GM12878 (cell line): ENCODE data around the gene ATP6V1F. TPM values are rescaled to one million over a fixed set of nuclear protein-coding genes. Genes with fewer than 3 reads are reported as not detected.
A peak's percentile ranks its signal among the peaks of the same experiment; 100 is the strongest.

Source experiments
- ATF3 ChIP-seq: IDR thresholded peaks from 2 replicates; pipeline ENCODE4 v1.6.1; 2011; ENCODE audit warnings: low read depth, mild to moderate bottlenecking, low read length, moderate library complexity, borderline replicate concordance; ENCODE audit errors: extremely low read depth
- ATF7 ChIP-seq: fragments of 450-650 bp; IDR thresholded peaks from 2 replicates; pipeline ENCODE4 v1.6.1; 2016; ENCODE audit warnings: low read depth, mild to moderate bottlenecking
- BMI1 ChIP-seq: fragments of 450-650 bp; IDR thresholded peaks from 2 replicates; pipeline ENCODE4 v1.6.1; 2016; ENCODE audit warnings: mild to moderate bottlenecking, moderate library complexity, borderline replicate concordance
- E2F8 ChIP-seq: fragments of 450-650 bp; IDR thresholded peaks from 2 replicates; pipeline ENCODE4 v1.6.1; 2018; ENCODE audit warnings: mild to moderate bottlenecking, low read depth, moderate library complexity; ENCODE audit not compliant: partially characterized antibody
- EED ChIP-seq: sonication (generic); IDR thresholded peaks from 2 replicates; pipeline ENCODE4 v1.6.1; 2016; ENCODE audit warnings: antibody characterized with exemption, low read depth
- EZH2 ChIP-seq: IDR thresholded peaks from 2 replicates; pipeline ENCODE4 v1.6.1; 2012; ENCODE audit warnings: low read depth, mild to moderate bottlenecking, control low read depth, inconsistent platforms, low read length, borderline replicate concordance; ENCODE audit not compliant: control insufficient read depth
- IKZF1 ChIP-seq: fragments of 450-650 bp; conservative IDR thresholded peaks from 2 replicates; pipeline ENCODE4 v1.6.1; 2017; ENCODE audit warnings: antibody characterized with exemption, mild to moderate bottlenecking
- IRF5 ChIP-seq: fragments of 450-650 bp; IDR thresholded peaks from 2 replicates; pipeline ENCODE4 v1.6.1; 2017; ENCODE audit warnings: borderline replicate concordance
- JUND ChIP-seq: IDR thresholded peaks from 2 replicates; pipeline ENCODE4 v1.6.1; 2012; ENCODE audit warnings: low read depth, mild to moderate bottlenecking, low read length, improper control_type of control experiment, moderate library complexity
- KLF5 ChIP-seq: fragments of 450-650 bp; IDR thresholded peaks from 2 replicates; pipeline ENCODE4 v1.6.1; 2014; ENCODE audit warnings: mild to moderate bottlenecking; ENCODE audit not compliant: partially characterized antibody
- MYB ChIP-seq: fragments of 150-350 bp; IDR thresholded peaks from 2 replicates; pipeline ENCODE4 v1.6.1; 2014; ENCODE audit warnings: mild to moderate bottlenecking, low read depth, low read length, borderline replicate concordance
- NFIC ChIP-seq: IDR thresholded peaks from 2 replicates; pipeline ENCODE4 v1.6.1; 2012; ENCODE audit warnings: low read depth, mild to moderate bottlenecking, inconsistent platforms, low read length, moderate library complexity
- PAX5 ChIP-seq: IDR thresholded peaks from 2 replicates; pipeline ENCODE4 v1.6.1; 2011; ENCODE audit warnings: low read depth, low read length, borderline replicate concordance
- PKNOX1 ChIP-seq: fragments of 450-650 bp; IDR thresholded peaks from 2 replicates; pipeline ENCODE4 v1.6.1; 2016; ENCODE audit warnings: mild to moderate bottlenecking
- PML ChIP-seq: IDR thresholded peaks from 2 replicates; pipeline ENCODE4 v1.6.1; 2012; ENCODE audit warnings: low read length, inconsistent platforms
- RAD51 ChIP-seq: fragments of 450-650 bp; IDR thresholded peaks from 2 replicates; pipeline ENCODE4 v1.6.1; 2016; ENCODE audit warnings: moderate library complexity, mild to moderate bottlenecking, inconsistent platforms
- RCOR1 ChIP-seq: conservative IDR thresholded peaks from 2 replicates; pipeline ENCODE4 v1.6.1; 2012; ENCODE audit warnings: low read depth, low read length, improper control_type of control experiment
- SKIL ChIP-seq: fragments of 450-650 bp; IDR thresholded peaks from 2 replicates; pipeline ENCODE4 v1.6.1; 2017; ENCODE audit warnings: mild to moderate bottlenecking, low read depth, inconsistent platforms; ENCODE audit not compliant: poor library complexity, severe bottlenecking
- SMARCA5 ChIP-seq: fragments of 450-650 bp; IDR thresholded peaks from 2 replicates; pipeline ENCODE4 v1.6.1; 2017; ENCODE audit warnings: mild to moderate bottlenecking
- SP1 ChIP-seq: IDR thresholded peaks from one replicate; pipeline ENCODE4 v1.6.1; 2011; ENCODE audit warnings: low read depth, low read length
- WRNIP1 ChIP-seq: IDR thresholded peaks from 2 replicates; pipeline ENCODE4 v1.6.1; 2011; ENCODE audit warnings: low read depth, low read length, improper control_type of control experiment, borderline replicate concordance
- YY1 ChIP-seq: IDR thresholded peaks from 2 replicates; pipeline ENCODE4 v1.6.1; 2011; ENCODE audit warnings: low read depth, mild to moderate bottlenecking, low read length
- ZNF384 ChIP-seq: IDR thresholded peaks from 2 replicates; pipeline ENCODE4 v1.6.1; 2012; ENCODE audit warnings: low read depth, mild to moderate bottlenecking, low read length, improper control_type of control experiment, borderline replicate concordance
- polyA plus RNA-seq, 11 experiments: library from polyadenylated mRNA; depleted of rRNA in 4 of 11; unstranded in 6 of 11; stranded (reverse) in 5 of 11; fragments of >200 nt; fragmentation: Nextera tagmentation in 4 of 11; fragmentation: Illumina TruSeq in 1 of 11; extraction: Ambion mirVana in 4 of 11; extraction: Trizol in 1 of 11; gene quantifications; 1 replicate in 1 of 11; 2 replicates in 10 of 11; pipeline versions ENCODE4 v1.2.1 to v1.2.3, GENCODE V29; 2011 to 2016; ENCODE audit warnings: inconsistent platforms in 2 of 11, missing spikeins in 2 of 11, low read depth in 1 of 11
- total RNA-seq, 4 experiments: library from RNA; depleted of rRNA in 3 of 4; stranded (reverse); fragments of >200 nt in 3 of 4; fragmentation: Illumina TruSeq in 1 of 4; extraction: Trizol in 1 of 4; gene quantifications; 2 replicates each; pipeline versions ENCODE4 v1.2.1 to v1.2.3, GENCODE V29; 2013 to 2021

Gene ATP6V1F
- total and polyA plus RNA-seq, 10 of the 15 experiments (the other 5 are each of a cell fraction or from before 2014, with no cell fraction given) = 111 to 343 (median 203) TPM

- TF ChIP-seq KLF5 (no peak), IKZF1 (peak; percentile 97), RAD51 (no peak; the same call in 1 of the 2 replicates), RCOR1 (0 out of 2 replicates have a peak, but pooled peaks have one; percentile 13), PML (no peak), PKNOX1 (no peak), EZH2 (no peak), PAX5 (no peak), JUND (no peak), EED (no peak), ATF3 (no peak), SMARCA5 (peak; percentile 28; the same call in 1 of the 2 replicates), ATF7 (no peak), IRF5 (no peak), NFIC (no peak), BMI1 (no peak), SKIL (no peak), SP1 (peak; percentile 2), MYB (no peak), ZNF384 (no peak), WRNIP1 (no peak), E2F8 (no peak), YY1 (peak; percentile 69; the same call in 1 of the 2 replicates)
Observed at GRCh38 chr7:128862571-128863432, at the start of gene ATP6V1F (continued).
